Trophoblast cell (in vitro differentiated cells and primary cell): ENCODE results near the gene LDHA.

Source experiments
- DNase-seq, 2 donors: peaks; one replicate each; pipeline ENCODE4 v3.0.0-alpha.2; 2016
- H2AFZ ChIP-seq: 2 replicates; pipeline ENCODE4 v1.6.1; 2013; ENCODE audit warnings: low read length, moderate library complexity, mild to moderate bottlenecking; ENCODE audit not compliant: insufficient read depth, poor library complexity
- H2AK5ac ChIP-seq: 2 replicates; pipeline ENCODE4 v1.6.1; 2013; ENCODE audit warnings: mild to moderate bottlenecking, low read length
- H2BK120ac ChIP-seq: 2 replicates; pipeline ENCODE4 v1.6.1; 2013; ENCODE audit warnings: low read length, mild to moderate bottlenecking, moderate library complexity; ENCODE audit not compliant: insufficient read depth, poor library complexity
- H2BK12ac ChIP-seq: 2 replicates; pipeline ENCODE4 v1.6.1; 2013; ENCODE audit warnings: mild to moderate bottlenecking, low read length, moderate library complexity
- H2BK5ac ChIP-seq: 2 replicates; pipeline ENCODE4 v1.6.1; 2013; ENCODE audit warnings: low read length, low read depth, moderate library complexity, mild to moderate bottlenecking; ENCODE audit not compliant: poor library complexity
- H3K14ac ChIP-seq: 2 replicates; pipeline ENCODE4 v1.6.1; 2013; ENCODE audit warnings: mild to moderate bottlenecking, low read length
- H3K18ac ChIP-seq: 2 replicates; pipeline ENCODE4 v1.6.1; 2013; ENCODE audit warnings: mild to moderate bottlenecking, low read length
- H3K23ac ChIP-seq: 2 replicates; pipeline ENCODE4 v1.6.1; 2013; ENCODE audit warnings: low read length
- H3K27ac ChIP-seq: 2 replicates; pipeline ENCODE4 v1.5.1; 2013; ENCODE audit warnings: low read depth, mild to moderate bottlenecking, inconsistent platforms, low read length, moderate library complexity
- H3K27me3 ChIP-seq: 2 replicates; pipeline ENCODE4 v1.6.1; 2013; ENCODE audit warnings: inconsistent platforms, mild to moderate bottlenecking, low read length, moderate library complexity; ENCODE audit not compliant: insufficient read depth
- H3K36me3 ChIP-seq, 2 experiments: 1 replicate in 1 of 2; 2 replicates in 1 of 2; pipeline ENCODE4 v1.6.1; 2013; ENCODE audit warnings: low read length in 2 of 2, mild to moderate bottlenecking in 2 of 2, moderate library complexity in 1 of 2; ENCODE audit not compliant: insufficient read depth in 2 of 2, control insufficient read depth in 1 of 2
- H3K4ac ChIP-seq: 2 replicates; pipeline ENCODE4 v1.6.1; 2013; ENCODE audit warnings: low read depth, mild to moderate bottlenecking, low read length, moderate library complexity
- H3K4me1 ChIP-seq, 2 experiments: 1 replicate in 1 of 2; 2 replicates in 1 of 2; pipeline ENCODE4 v1.6.1; 2013; ENCODE audit warnings: low read length in 2 of 2, mild to moderate bottlenecking in 2 of 2, moderate library complexity in 1 of 2; ENCODE audit not compliant: insufficient read depth in 2 of 2, control insufficient read depth in 1 of 2
- H3K4me2 ChIP-seq: 2 replicates; pipeline ENCODE4 v1.6.1; 2013; ENCODE audit warnings: inconsistent platforms, mild to moderate bottlenecking, low read length, moderate library complexity
- H3K4me3 ChIP-seq: 2 replicates; pipeline ENCODE4 v1.5.1; 2013; ENCODE audit warnings: mild to moderate bottlenecking, low read depth, low read length, inconsistent platforms
- H3K79me1 ChIP-seq: one replicate; pipeline ENCODE4 v1.6.1; 2013; ENCODE audit warnings: low read length
- H3K79me2 ChIP-seq: 2 replicates; pipeline ENCODE4 v1.6.1; 2013; ENCODE audit warnings: low read length, mild to moderate bottlenecking; ENCODE audit not compliant: control insufficient read depth, insufficient read depth, poor library complexity
- H3K9ac ChIP-seq: 2 replicates; pipeline ENCODE4 v1.6.1; 2013; ENCODE audit warnings: mild to moderate bottlenecking, low read length
- H3K9me3 ChIP-seq: 2 replicates; pipeline ENCODE4 v1.6.1; 2013; ENCODE audit warnings: low read depth, mild to moderate bottlenecking, control low read depth, inconsistent platforms, low read length; ENCODE audit not compliant: insufficient read depth
- H4K12ac ChIP-seq: 2 replicates; pipeline ENCODE4 v1.6.1; 2013; ENCODE audit warnings: low read depth, mild to moderate bottlenecking, low read length, moderate library complexity
- H4K8ac ChIP-seq: 2 replicates; pipeline ENCODE4 v1.6.1; 2013; ENCODE audit warnings: low read depth, mild to moderate bottlenecking, low read length, moderate library complexity
- H4K91ac ChIP-seq: one replicate; pipeline ENCODE4 v1.6.1; 2013; ENCODE audit warnings: low read depth, mild to moderate bottlenecking, low read length, moderate library complexity
- WGBS: extraction: QIAGEN DNeasy Blood & Tissue Kit; methylation state at CpG from one replicate; pipeline ENCODE4 v1.1.7; 2013; ENCODE audit warnings: missing lambda C conversion rate; ENCODE audit not compliant: insufficient read length, insufficient coverage; ENCODE audit errors: extremely low coverage; 5-methylcytosine and 5-hydroxymethylcytosine counted together

LDHA gene

DNA sequence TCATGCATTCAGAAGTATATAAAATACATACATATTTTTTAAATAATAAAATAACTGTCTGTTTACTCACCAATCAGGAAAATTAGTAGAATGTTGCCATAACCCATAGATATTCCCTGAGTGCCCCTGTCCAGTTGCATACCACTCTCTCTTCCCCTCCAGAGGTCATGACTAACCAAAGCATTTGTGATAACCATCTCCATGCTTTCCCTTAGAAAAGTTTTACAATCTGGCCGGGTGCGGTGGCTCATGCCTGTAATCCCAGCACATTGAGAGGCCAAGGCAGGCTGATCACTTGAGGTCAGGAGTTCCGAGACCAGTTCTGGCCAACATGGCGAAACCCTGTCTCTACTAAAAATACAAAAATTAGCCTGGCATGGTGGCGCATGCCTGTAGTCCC is 33.2 kb upstream of the LDHA start:
- Histone ChIP-seq H4K91ac (no peak overlapping the region), H3K9ac (no peak overlapping the region), H3K9me3 (no peaks in the 10 kb centered on the region), H3K4me2 (no peak overlapping the region), H3K36me3 (peaks cover 31% of the 10 kb centered on the region in 2 experiments), H2BK120ac (no peak overlapping the region), H4K8ac (no peak overlapping the region), H3K14ac (no peak overlapping the region), H3K27ac (no peak overlapping the region), H3K4ac (no peak overlapping the region), H2BK5ac (no peak overlapping the region), H4K12ac (no peak overlapping the region), H3K18ac (no peak overlapping the region), H3K23ac (no peak overlapping the region), H2BK12ac (no peak overlapping the region), H3K79me2 (no peaks in the 10 kb centered on the region), H2AFZ (no peak overlapping the region), H3K4me3 (no peak overlapping the region), H3K4me1 (peaks cover 0 to 2% of the 10 kb centered on the region in 2 experiments), H3K27me3 (no peaks in the 10 kb centered on the region), H3K79me1 (no peaks in the 10 kb centered on the region), H2AK5ac (no peak overlapping the region)
- WGBS, result no CpG with 5 or more reads among the region's 5 CpGs
- DNase-seq, result peak; percentile 67 to 90

DNA sequence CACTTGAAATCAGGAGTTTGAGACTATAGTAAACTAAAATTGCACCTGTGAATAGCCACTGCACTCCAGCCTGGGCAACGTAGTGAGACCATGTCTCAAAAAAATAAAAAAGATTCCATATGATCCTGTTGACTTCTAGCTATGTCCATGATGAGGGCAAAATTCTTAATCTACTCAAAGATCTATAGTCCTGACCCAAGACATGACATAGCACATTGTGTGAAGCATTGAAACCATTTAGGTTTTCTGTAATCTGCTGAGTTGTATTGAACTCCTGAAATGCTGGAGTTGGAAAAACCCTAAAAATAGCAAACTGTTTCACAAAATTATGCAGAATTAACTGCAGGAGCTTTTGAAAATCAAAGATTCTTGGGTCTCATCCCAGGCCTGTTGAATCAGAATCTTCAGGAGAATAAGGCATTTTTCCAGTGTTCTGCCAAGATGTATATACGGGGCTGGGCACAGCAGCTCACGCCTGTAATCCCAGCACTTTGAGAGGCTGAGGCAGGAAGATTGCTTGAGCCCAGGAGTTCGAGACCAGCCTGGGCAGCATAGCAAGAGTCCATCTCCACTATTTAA is 29.8 kb upstream of the LDHA start:
- Histone ChIP-seq H3K79me2 (no peaks in the 10 kb centered on the region), H2BK5ac (no peak overlapping the region), H2BK120ac (no peak overlapping the region), H2BK12ac (no peak overlapping the region), H3K79me1 (no peaks in the 10 kb centered on the region), H3K36me3 (peaks cover 29 to 30% of the 10 kb centered on the region in 2 experiments), H4K12ac (no peak overlapping the region), H3K4ac (no peak overlapping the region), H3K4me2 (no peak overlapping the region), H3K27ac (no peak overlapping the region), H3K9ac (no peak overlapping the region), H3K9me3 (no peaks in the 10 kb centered on the region), H2AFZ (no peak overlapping the region), H3K4me3 (no peak overlapping the region), H4K8ac (no peak overlapping the region), H3K23ac (no peak overlapping the region), H3K4me1 (peaks cover 0 to 2% of the 10 kb centered on the region in 2 experiments), H4K91ac (no peak overlapping the region), H2AK5ac (no peak overlapping the region), H3K14ac (no peak overlapping the region), H3K18ac (no peak overlapping the region), H3K27me3 (no peaks in the 10 kb centered on the region)
- DNase-seq, result peak in 1 of 2 donors; percentile 61
- no CpG with 5 or more reads among the region's 4 CpGs for WGBS

DNA sequence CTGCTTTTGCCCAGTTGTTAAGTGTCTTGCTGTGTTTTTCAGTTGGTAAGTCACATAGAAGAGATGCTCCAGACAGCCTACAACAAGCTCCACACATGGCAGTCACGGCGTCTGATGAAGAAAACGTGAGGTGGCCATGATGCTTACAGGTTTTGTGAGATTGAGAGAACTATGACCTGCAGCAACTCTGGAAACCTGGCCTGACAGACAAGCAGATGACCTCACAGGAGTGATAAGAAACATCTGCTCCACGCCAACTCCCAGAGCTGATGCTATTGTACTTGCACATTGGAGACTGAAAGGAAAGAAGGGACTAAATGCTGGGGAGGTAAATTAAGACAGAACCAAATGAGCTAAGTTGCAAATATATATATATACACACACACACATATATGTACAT is 28.6 kb upstream of the LDHA start:
- WGBS, result no CpG with 5 or more reads among the region's 4 CpGs

DNA sequence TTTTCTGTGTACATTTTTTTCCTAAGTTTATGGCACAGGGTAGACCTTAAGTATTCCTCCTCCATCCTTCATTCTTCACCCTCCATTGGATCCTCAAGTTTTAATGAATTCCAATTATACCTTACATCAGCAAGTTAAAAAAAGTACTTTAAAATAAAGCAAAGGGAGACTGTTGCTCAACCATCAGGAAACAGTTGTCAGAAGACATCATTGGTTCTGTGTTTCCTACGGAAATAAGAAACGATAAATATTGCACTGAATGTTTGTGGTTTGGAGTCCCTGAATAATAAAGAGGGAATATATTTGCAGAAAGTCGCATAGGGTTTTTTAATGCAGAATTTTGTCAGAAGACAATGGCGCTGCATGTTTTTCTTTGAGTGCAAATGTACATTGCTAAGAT is 28.1 kb upstream of the LDHA start:
- no CpG with 5 or more reads among the region's 4 CpGs for WGBS
- no peaks in the 10 kb centered on the region for H3K27me3 ChIP-seq
- peaks cover 0 to 2% of the 10 kb centered on the region in 2 experiments for H3K4me1 ChIP-seq
- no peak overlapping the region for H3K23ac ChIP-seq
- no peaks in the 10 kb centered on the region for H3K79me1 ChIP-seq
- H4K91ac ChIP-seq, result no peak overlapping the region
- H3K36me3 ChIP-seq, result peaks cover 17 to 26% of the 10 kb centered on the region in 2 experiments
- no peak overlapping the region for H4K12ac ChIP-seq
- H3K4me2 ChIP-seq, result no peak overlapping the region
- peak in 1 of 2 donors; percentile 11 for DNase-seq
- no peak overlapping the region for H2AK5ac ChIP-seq
- H3K18ac ChIP-seq, result no peak overlapping the region
- no peak overlapping the region for H3K9ac ChIP-seq
- H3K4me3 ChIP-seq, result no peak overlapping the region
- H3K4ac ChIP-seq, result no peak overlapping the region
- no peak overlapping the region for H2BK12ac ChIP-seq
- H3K14ac ChIP-seq, result no peak overlapping the region
- H3K9me3 ChIP-seq, result no peaks in the 10 kb centered on the region
- no peak overlapping the region for H3K27ac ChIP-seq
- H3K79me2 ChIP-seq, result no peaks in the 10 kb centered on the region
- H4K8ac ChIP-seq, result no peak overlapping the region
- H2BK5ac ChIP-seq, result no peak overlapping the region
- H2BK120ac ChIP-seq, result no peak overlapping the region
- H2AFZ ChIP-seq, result no peak overlapping the region

More for the DNA sequence above, 28.6 kb upstream of the LDHA start:
- H3K4me2 ChIP-seq, result no peak overlapping the region
- no peak overlapping the region for H3K4ac ChIP-seq
- H2BK120ac ChIP-seq, result no peak overlapping the region
- no peak overlapping the region for H4K8ac ChIP-seq
- H3K9me3 ChIP-seq, result no peaks in the 10 kb centered on the region
- H3K18ac ChIP-seq, result no peak overlapping the region
- no peak overlapping the region for H3K27ac ChIP-seq
- H2AK5ac ChIP-seq, result no peak overlapping the region
- no peak overlapping the region for H3K23ac ChIP-seq
- H2BK12ac ChIP-seq, result no peak overlapping the region
- no peaks in the 10 kb centered on the region for H3K27me3 ChIP-seq
- no peak overlapping the region for H4K91ac ChIP-seq
- H2BK5ac ChIP-seq, result no peak overlapping the region
- peaks cover 21 to 26% of the 10 kb centered on the region in 2 experiments for H3K36me3 ChIP-seq
- no peak overlapping the region for H4K12ac ChIP-seq
- no peak overlapping the region for H3K4me3 ChIP-seq
- H3K14ac ChIP-seq, result no peak overlapping the region
- H3K4me1 ChIP-seq, result peaks cover 0 to 2% of the 10 kb centered on the region in 2 experiments
- no peak overlapping the region for H2AFZ ChIP-seq
- DNase-seq, result peak; percentile 77 to 82
- no peaks in the 10 kb centered on the region for H3K79me2 ChIP-seq
- no peak overlapping the region for H3K9ac ChIP-seq
- no peaks in the 10 kb centered on the region for H3K79me1 ChIP-seq
